ENCODE measurements around the gene TMEM8B. TPM values are rescaled to one million over a fixed set of nuclear protein-coding genes. Genes with fewer than 3 reads are reported as not detected.

Gene TMEM8B
- total and polyA plus RNA-seq, 2 of the 8 experiments (the other 6 are each of a cell fraction or from before 2014, with no cell fraction given), result 7.5 to 10.4 TPM

- ChIA-PET POLR2A (ENCODE audit: partially characterized antibody) (no interaction called here), CTCF (ENCODE audit: partially characterized antibody) (interaction anchor here (0.7 to 1.6 kb wide), 10 partner anchors 9 to 447 kb away, joined by 3 to 7 read pairs (median 4); partner anchors contain the start of gene SPAAR)
- Histone ChIP-seq H3K4me1 (replicated peaks in 1 of 4; ENCODE audit: control insufficient read depth in 3 of 4, insufficient read depth in 4 of 4, low read length in 3 of 4) (no peaks in the 10 kb centered on the region), H3K23ac (ENCODE audit: insufficient read length) (no peak overlapping the region), H3K27ac (ENCODE audit: low read depth, low read length) (no peak overlapping the region), H3K4me2 (ENCODE audit: insufficient read depth in 1 of 2, low read depth in 2 of 2, low read length in 2 of 2) (no peak overlapping the region), H3K9ac (replicated peaks in 1 of 4; ENCODE audit: extremely low read depth in 1 of 4, low read depth in 3 of 4, low read length in 3 of 4) (no peak overlapping the region), H3K79me2 (ENCODE audit: control insufficient read depth in 1 of 2, insufficient read depth in 2 of 2, low read length in 2 of 2) (no peaks in the 10 kb centered on the region), H3K4me3 (ENCODE audit: extremely low read depth in 1 of 4, insufficient read depth in 2 of 4, low read depth in 3 of 4, low read length in 4 of 4) (no peak overlapping the region), H4K91ac (replicated peaks; ENCODE audit: insufficient read length, low read length) (no peak overlapping the region), H4K5ac (ENCODE audit: insufficient read length, low read depth, low read length) (no peak overlapping the region), H3K36me3 (ENCODE audit: control insufficient read depth in 2 of 4, insufficient read depth in 4 of 4, low read length in 3 of 4) (no peaks in the 10 kb centered on the region), H3K9me3 (ENCODE audit: insufficient read depth in 2 of 2, low read depth in 1 of 2, low read length in 1 of 2) (no peaks in the 10 kb centered on the region), H3K18ac (ENCODE audit: extremely low read depth, low read length) (no peak overlapping the region), H3K56ac (replicated peaks; ENCODE audit: insufficient read length, low read depth, low read length) (no peak overlapping the region), H2BK12ac (ENCODE audit: low read depth, low read length) (no peak overlapping the region), H4K8ac (ENCODE audit: extremely low read depth, insufficient read depth, low read length) (no peak overlapping the region), H2BK120ac (replicated peaks; ENCODE audit: low read depth, low read length) (no peak overlapping the region), H3K14ac (ENCODE audit: insufficient read length) (no peak overlapping the region), H2AFZ (ENCODE audit: low read length) (no peak overlapping the region), H3K79me1 (ENCODE audit: low read depth, low read length) (no peaks in the 10 kb centered on the region), H3K23me2 (ENCODE audit: low read depth, low read length) (no peaks in the 10 kb centered on the region), H4K20me1 (replicated peaks in 1 of 2; ENCODE audit: control insufficient read depth in 1 of 2, insufficient read depth in 2 of 2, low read length in 2 of 2) (no peaks in the 10 kb centered on the region), H2BK5ac (ENCODE audit: low read depth, low read length) (no peak overlapping the region), H3K27me3 (replicated peaks in 1 of 4; ENCODE audit: control insufficient read depth in 3 of 4, extremely low read depth in 1 of 4, insufficient read depth in 3 of 4, low read length in 3 of 4) (no peaks in the 10 kb centered on the region), H3K4ac (replicated peaks; ENCODE audit: insufficient read length, low read depth, low read length) (no peak overlapping the region), H2BK20ac (ENCODE audit: low read length) (no peak overlapping the region), H2BK15ac (ENCODE audit: low read length) (no peak overlapping the region), H2AK5ac (ENCODE audit: low read depth, low read length) (no peak overlapping the region)
- FAIRE-seq, result no peak
- TF ChIP-seq EP300 (IDR thresholded peaks at IDR 0.05; ENCODE audit: borderline replicate concordance in 1 of 2, low read depth in 2 of 2, low read length in 2 of 2), result no peak
- no peak for TF ChIP-seq CTBP2 (IDR thresholded peaks at IDR 0.05; ENCODE audit: borderline replicate concordance, insufficient read depth, insufficient read length, low read length)
- TF ChIP-seq PHF8 (conservative IDR thresholded peaks at IDR 0.05; ENCODE audit: low read depth, low read length), result no peak
- TF ChIP-seq CBX8 (IDR thresholded peaks at IDR 0.05; ENCODE audit: borderline replicate concordance, low read depth, low read length), result no peak
- TF ChIP-seq, protein P1, sequence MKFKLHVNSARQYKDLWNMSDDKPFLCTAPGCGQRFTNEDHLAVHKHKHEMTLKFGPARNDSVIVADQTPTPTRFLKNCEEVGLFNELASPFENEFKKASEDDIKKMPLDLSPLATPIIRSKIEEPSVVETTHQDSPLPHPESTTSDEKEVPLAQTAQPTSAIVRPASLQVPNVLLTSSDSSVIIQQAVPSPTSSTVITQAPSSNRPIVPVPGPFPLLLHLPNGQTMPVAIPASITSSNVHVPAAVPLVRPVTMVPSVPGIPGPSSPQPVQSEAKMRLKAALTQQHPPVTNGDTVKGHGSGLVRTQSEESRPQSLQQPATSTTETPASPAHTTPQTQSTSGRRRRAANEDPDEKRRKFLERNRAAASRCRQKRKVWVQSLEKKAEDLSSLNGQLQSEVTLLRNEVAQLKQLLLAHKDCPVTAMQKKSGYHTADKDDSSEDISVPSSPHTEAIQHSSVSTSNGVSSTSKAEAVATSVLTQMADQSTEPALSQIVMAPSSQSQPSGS (IDR thresholded peaks at IDR 0.05; ENCODE audit: low read length), result no peak
- no peak for TF ChIP-seq HDAC6 (IDR thresholded peaks at IDR 0.05; ENCODE audit: low read depth, low read length)
- TF ChIP-seq BCL11A (IDR thresholded peaks at IDR 0.05; ENCODE audit: low read depth in 2 of 2, low read length in 2 of 2), result no peak
- 82% methylated on average over 3 of the region's 3 CpGs; no CpG with 5 or more reads in 1 of the 2 experiments for WGBS, 2 experiments (ENCODE audit: extremely low coverage in 1 of 2, insufficient coverage in 1 of 2, insufficient read length in 1 of 2, insufficient replicate concordance in 2 of 2, low coverage in 1 of 2, low lambda C conversion rate in 2 of 2, missing lambda C conversion rate in 1 of 2)
- no peak for DNase-seq (ENCODE audit: low read depth in 1 of 2, low spot score in 2 of 2)
These were observed 62.6 kb downstream of the TMEM8B start for GRCh38 chr9:35891646-35892045.
